HFFc6 (cell line): ENCODE measurements around the gene ZNF804A. TPM values are rescaled to one million over a fixed set of nuclear protein-coding genes. Genes with fewer than 3 reads are reported as not detected.
"Not testable (repeated sequence)": the region's sequence is repeated elsewhere in the genome, so short reads cannot be mapped to it uniquely, and the experiment has no call there.

ENCODE experiments used
- DNase-seq: peaks from one replicate; pipeline ENCODE4 v3.0.0-alpha.2; 2018
- H3K27ac Mint-ChIP-seq: 2 replicates; pipeline ENCODE4 v1.8.0; 2020; ENCODE audit warnings: mild to moderate bottlenecking, mixed read lengths
- H3K27me3 Mint-ChIP-seq: 2 replicates; pipeline ENCODE4 v1.8.0; 2021; ENCODE audit warnings: mild to moderate bottlenecking, moderate library complexity, mixed read lengths; ENCODE audit not compliant: insufficient read depth
- H3K36me3 Mint-ChIP-seq: 2 replicates; pipeline ENCODE4 v1.8.0; 2021; ENCODE audit warnings: low read depth, mixed read lengths
- H3K4me1 Mint-ChIP-seq: 2 replicates; pipeline ENCODE4 v1.8.0; 2020; ENCODE audit warnings: low read depth, mixed read lengths
- H3K4me3 Mint-ChIP-seq: 2 replicates; pipeline ENCODE4 v1.8.0; 2020; ENCODE audit warnings: mild to moderate bottlenecking, moderate library complexity, mixed read lengths
- H3K9me3 Mint-ChIP-seq: 2 replicates; pipeline ENCODE4 v1.8.0; 2020; ENCODE audit warnings: mild to moderate bottlenecking, mixed read lengths
- total RNA-seq, 6 experiments: library from RNA; stranded (reverse); fragmentation: NEBNext Ultra II Directional; extraction: Animal tissue kit (Norgen Biotek cat#: 25700); gene quantifications; 2 replicates in 1 of 6; 3 replicates in 5 of 6; pipeline ENCODE4 v1.2.3, GENCODE V29; 2021
- TF ChIP-seq, protein P1 (sequence below): fragments of 200-600 bp; sonication (generic); IDR thresholded peaks from 2 replicates; pipeline ENCODE4 v1.5.0; 2021; ENCODE audit warnings: antibody characterized with exemption, mild to moderate bottlenecking

The ZNF804A gene
- total RNA-seq, 6 experiments from 2014 or later = 0.03 to 0.13 (median 0.05) TPM; not detected in 1

DNA sequence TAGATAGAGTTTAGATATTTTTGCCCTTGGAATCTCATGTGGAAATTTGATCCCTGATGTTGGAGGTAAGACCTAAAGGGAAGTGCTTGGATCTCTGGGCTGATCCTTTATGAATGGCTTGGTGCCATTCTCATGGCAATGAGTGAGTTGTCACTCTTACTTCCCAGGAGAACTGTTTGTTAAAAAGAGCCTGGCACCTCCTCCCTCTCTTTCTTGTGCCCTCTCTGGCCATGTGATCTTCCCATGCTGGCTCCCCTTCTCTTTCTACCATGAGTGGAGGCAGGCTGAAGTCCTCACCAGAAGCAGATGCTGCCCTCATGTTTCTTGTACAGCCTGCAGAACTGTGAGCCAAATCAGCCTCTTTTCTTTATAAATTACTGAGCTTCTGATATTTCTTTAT is 276.9 kb downstream of the ZNF804A start:
- H3K9me3 Mint-ChIP-seq = peaks cover 37% of the 10 kb centered on the region

DNA sequence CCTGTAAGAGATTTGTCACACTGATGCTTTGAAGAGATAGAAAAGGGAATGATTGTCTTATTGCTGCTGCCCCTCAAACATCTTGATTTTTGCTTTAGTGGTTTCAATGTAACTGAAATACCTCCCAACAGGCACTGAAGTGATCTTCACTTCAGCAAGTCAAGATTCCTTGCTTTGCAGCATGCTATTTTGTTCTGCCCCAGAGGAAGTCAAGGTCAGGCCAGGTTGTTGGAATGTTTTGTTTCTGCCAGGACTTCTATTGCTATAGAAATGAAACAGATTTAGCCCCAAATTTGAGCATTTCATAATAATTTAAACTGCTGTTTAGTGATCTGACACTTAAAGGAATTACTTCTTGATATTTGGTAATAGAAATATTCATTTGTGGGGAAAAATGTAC is 277.6 kb downstream of the ZNF804A start:
- DNase-seq = no peak
- H3K4me1 Mint-ChIP-seq = no peaks in the 10 kb centered on the region
- TF ChIP-seq, protein P1, sequence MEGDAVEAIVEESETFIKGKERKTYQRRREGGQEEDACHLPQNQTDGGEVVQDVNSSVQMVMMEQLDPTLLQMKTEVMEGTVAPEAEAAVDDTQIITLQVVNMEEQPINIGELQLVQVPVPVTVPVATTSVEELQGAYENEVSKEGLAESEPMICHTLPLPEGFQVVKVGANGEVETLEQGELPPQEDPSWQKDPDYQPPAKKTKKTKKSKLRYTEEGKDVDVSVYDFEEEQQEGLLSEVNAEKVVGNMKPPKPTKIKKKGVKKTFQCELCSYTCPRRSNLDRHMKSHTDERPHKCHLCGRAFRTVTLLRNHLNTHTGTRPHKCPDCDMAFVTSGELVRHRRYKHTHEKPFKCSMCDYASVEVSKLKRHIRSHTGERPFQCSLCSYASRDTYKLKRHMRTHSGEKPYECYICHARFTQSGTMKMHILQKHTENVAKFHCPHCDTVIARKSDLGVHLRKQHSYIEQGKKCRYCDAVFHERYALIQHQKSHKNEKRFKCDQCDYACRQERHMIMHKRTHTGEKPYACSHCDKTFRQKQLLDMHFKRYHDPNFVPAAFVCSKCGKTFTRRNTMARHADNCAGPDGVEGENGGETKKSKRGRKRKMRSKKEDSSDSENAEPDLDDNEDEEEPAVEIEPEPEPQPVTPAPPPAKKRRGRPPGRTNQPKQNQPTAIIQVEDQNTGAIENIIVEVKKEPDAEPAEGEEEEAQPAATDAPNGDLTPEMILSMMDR = no peak
- H3K36me3 Mint-ChIP-seq = no peaks in the 10 kb centered on the region
- no peaks in the 10 kb centered on the region for H3K27me3 Mint-ChIP-seq
- H3K4me3 Mint-ChIP-seq = no peak overlapping the region
- H3K9me3 Mint-ChIP-seq = peaks cover 39% of the 10 kb centered on the region
- H3K27ac Mint-ChIP-seq = no peak overlapping the region

More for the DNA sequence above, 276.9 kb downstream of the ZNF804A start:
- Mint-ChIP-seq H3K4me3 (no peak overlapping the region), H3K27me3 (no peaks in the 10 kb centered on the region), H3K4me1 (no peaks in the 10 kb centered on the region), H3K36me3 (no peaks in the 10 kb centered on the region), H3K27ac (no peak overlapping the region)
- DNase-seq = no peak
- TF ChIP-seq, protein P1 = no peak

DNA sequence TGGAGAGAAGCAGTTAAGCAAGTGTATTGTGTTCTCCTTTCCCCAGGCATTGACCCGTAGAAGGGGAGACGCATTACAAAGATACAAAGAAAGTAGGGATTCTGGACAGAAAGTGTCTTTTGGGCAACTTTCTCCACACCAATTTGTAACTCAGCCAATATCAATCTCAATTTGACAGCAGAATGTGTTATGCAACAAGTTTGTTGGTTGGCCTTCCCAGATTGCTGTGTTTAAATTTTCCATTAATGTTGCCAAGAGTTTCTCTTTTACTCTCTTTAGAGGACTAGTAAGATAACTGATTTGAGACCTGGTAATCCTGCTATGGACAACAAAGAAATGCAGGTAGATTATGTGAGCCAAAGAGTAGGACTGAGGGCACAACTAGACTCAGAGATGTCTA is 279.6 kb downstream of the ZNF804A start:
- TF ChIP-seq, protein P1 = no peak
- Mint-ChIP-seq H3K4me1 (no peaks in the 10 kb centered on the region), H3K27me3 (no peaks in the 10 kb centered on the region), H3K36me3 (no peaks in the 10 kb centered on the region), H3K27ac (no peak overlapping the region), H3K4me3 (no peak overlapping the region), H3K9me3 (peaks cover 49% of the 10 kb centered on the region)
- no peak for DNase-seq

DNA sequence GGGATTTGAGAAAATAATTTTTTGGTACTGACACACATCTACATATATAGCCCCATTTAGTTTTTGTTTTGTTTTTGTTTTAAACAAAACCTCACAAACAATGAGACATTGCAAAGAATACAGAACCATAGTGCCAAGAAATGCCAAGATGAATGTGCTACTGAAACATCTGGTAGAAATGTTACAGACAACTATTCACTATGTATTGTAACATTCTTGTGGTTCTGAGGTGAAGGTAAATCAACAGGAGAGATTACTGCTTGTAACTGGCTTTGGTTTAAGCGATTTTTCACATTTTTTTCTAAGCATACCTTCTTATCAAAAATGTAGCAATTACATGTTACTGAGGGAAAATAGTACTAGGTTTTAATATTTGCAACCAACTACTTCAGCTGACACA is 281.3 kb downstream of the ZNF804A start:
- no peak overlapping the region for H3K4me3 Mint-ChIP-seq
- H3K27me3 Mint-ChIP-seq = no peaks in the 10 kb centered on the region
- H3K9me3 Mint-ChIP-seq = peaks cover 66% of the 10 kb centered on the region
- no peaks in the 10 kb centered on the region for H3K4me1 Mint-ChIP-seq
- no peak overlapping the region for H3K27ac Mint-ChIP-seq
- TF ChIP-seq, protein P1 = no peak
- H3K36me3 Mint-ChIP-seq = no peaks in the 10 kb centered on the region
- DNase-seq = no peak

DNA sequence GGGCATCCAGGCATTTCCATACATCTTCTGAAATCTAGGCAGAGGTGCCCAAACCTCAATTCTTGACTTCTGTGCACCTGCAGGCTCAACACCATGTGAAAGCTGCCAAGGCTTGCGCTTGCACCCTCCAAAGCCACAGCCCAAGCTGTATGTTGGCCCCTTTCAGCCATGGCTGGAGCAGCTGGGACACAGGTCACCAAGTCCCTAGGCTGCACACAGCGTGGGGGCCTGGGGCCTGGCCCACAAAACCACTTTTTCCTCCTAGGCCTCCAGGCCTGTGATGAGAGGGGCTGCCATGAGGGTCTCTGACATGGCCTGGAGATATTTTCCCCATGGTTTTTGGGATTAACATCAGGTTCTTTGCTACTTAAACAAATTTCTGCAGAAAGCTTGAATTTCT is 288.3 kb downstream of the ZNF804A start:
- H3K27ac Mint-ChIP-seq, H3K36me3 Mint-ChIP-seq, DNase-seq, H3K4me1 Mint-ChIP-seq, H3K4me3 Mint-ChIP-seq, H3K27me3 Mint-ChIP-seq: not testable (repeated sequence)
- H3K9me3 Mint-ChIP-seq = peaks cover 43% of the 10 kb centered on the region

DNA sequence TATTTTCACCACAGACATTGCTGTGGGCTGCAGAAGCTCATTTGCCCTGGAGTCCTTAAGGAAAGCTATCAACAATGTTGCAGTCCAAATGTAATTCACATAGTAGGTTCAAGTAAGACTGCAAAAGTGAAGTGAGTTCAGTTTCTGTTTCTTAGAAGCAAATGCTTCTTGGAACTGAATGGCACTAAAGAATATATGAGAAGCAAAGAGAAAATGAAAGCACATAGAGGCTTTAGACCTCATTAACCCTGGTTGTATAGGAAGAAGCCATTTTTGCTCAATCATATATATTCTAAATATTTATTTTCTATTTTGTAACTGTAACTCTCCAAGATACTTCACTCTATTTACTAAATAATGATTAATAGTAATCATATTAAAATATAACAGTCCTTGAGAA is 292.0 kb downstream of the ZNF804A start:
- Mint-ChIP-seq H3K9me3 (peaks cover 14% of the 10 kb centered on the region), H3K27ac (no peak overlapping the region), H3K36me3 (no peaks in the 10 kb centered on the region), H3K4me1 (no peaks in the 10 kb centered on the region), H3K27me3 (peaks cover 2% of the 10 kb centered on the region; the same call in 1 of the 2 replicates), H3K4me3 (no peak overlapping the region)
- TF ChIP-seq, protein P1 = no peak
- no peak for DNase-seq
